SU-DHL-6 (cell line): ENCODE data around the gene RGS21.

Experiments used
- H2AFZ ChIP-seq: fragments of 200-600 bp; sonication (generic); 2 replicates; pipeline ENCODE4 v1.6.1; 2014; ENCODE audit warnings: low read depth, mild to moderate bottlenecking, moderate library complexity, mixed read lengths, antibody characterized with exemption, low read length; ENCODE audit not compliant: severe bottlenecking
- H3F3A ChIP-seq: fragments of 200-600 bp; shearing (Covaris generic); 2 replicates; pipeline ENCODE4 v1.6.0; 2016; ENCODE audit warnings: antibody characterized with exemption, mild to moderate bottlenecking; ENCODE audit not compliant: insufficient read depth
- H3K27ac ChIP-seq: fragments of 200-600 bp; sonication (generic); 2 replicates; pipeline ENCODE4 v1.5.1; 2016; ENCODE audit warnings: low read depth, mild to moderate bottlenecking, low read length, moderate library complexity, mixed read lengths
- H3K27me3 ChIP-seq: fragments of 200-600 bp; sonication (generic), shearing (Covaris generic); 2 replicates; pipeline ENCODE4 v1.6.0; 2014; ENCODE audit warnings: mild to moderate bottlenecking, low read length
- H3K36me3 ChIP-seq: fragments of 200-600 bp; sonication (generic); 2 replicates; pipeline ENCODE4 v1.6.1; 2014; ENCODE audit warnings: mild to moderate bottlenecking, low read length, mixed read lengths
- H3K4me2 ChIP-seq: fragments of 300-600, 200-600 bp; shearing (Covaris generic), sonication (generic); 2 replicates; pipeline ENCODE4 v1.6.0; 2014; ENCODE audit warnings: low read length, low read depth, mild to moderate bottlenecking; ENCODE audit not compliant: poor library complexity, severe bottlenecking
- H3K4me3 ChIP-seq: fragments of 200-600 bp; sonication (generic); 2 replicates; pipeline ENCODE4 v1.5.1; 2014; ENCODE audit warnings: antibody characterized with exemption, low read length, mild to moderate bottlenecking, mixed read lengths; ENCODE audit not compliant: insufficient read depth, poor library complexity, severe bottlenecking
- H3K79me2 ChIP-seq: fragments of 200-600 bp; sonication (generic); 2 replicates; pipeline ENCODE4 v1.6.1; 2014; ENCODE audit warnings: mild to moderate bottlenecking, low read length, moderate library complexity; ENCODE audit not compliant: insufficient read depth
- H3K9ac ChIP-seq: fragments of 200-600 bp; sonication (generic); 2 replicates; pipeline ENCODE4 v1.7.0; 2014; ENCODE audit warnings: mild to moderate bottlenecking, low read length
- H3K9me2 ChIP-seq: fragments of 200-600 bp; sonication (generic); replicated peaks from 2 replicates; pipeline ENCODE4 v1.6.1; 2014; ENCODE audit warnings: low read length; ENCODE audit not compliant: insufficient read depth
- H3K9me3 ChIP-seq: fragments of 200-600 bp; sonication (generic); 2 replicates; pipeline ENCODE4 v1.6.1; 2014; ENCODE audit warnings: low read length, mixed read lengths; ENCODE audit not compliant: insufficient read depth
- H4K20me1 ChIP-seq: fragments of 200-600 bp; sonication (generic); 2 replicates; pipeline ENCODE4 v1.6.1; 2014; ENCODE audit warnings: low read depth, mild to moderate bottlenecking, antibody characterized with exemption, low read length, moderate library complexity, mixed read lengths
- EZH2phosphoT487 ChIP-seq: fragments of 200-600 bp; sonication (generic), shearing (Covaris generic); conservative IDR thresholded peaks from 2 replicates; pipeline ENCODE4 v1.6.1; 2018; ENCODE audit warnings: mild to moderate bottlenecking, antibody characterized with exemption, low read length, moderate library complexity, mixed read lengths
- TF ChIP-seq, protein P1 (sequence below): fragments of 200-600 bp; sonication (generic); IDR thresholded peaks from one replicate; pipeline ENCODE4 v1.5.1; 2017; ENCODE audit warnings: antibody characterized with exemption, mild to moderate bottlenecking, low read length, moderate library complexity; ENCODE audit not compliant: insufficient read depth, poor library complexity, severe bottlenecking

Gene RGS21

DNA sequence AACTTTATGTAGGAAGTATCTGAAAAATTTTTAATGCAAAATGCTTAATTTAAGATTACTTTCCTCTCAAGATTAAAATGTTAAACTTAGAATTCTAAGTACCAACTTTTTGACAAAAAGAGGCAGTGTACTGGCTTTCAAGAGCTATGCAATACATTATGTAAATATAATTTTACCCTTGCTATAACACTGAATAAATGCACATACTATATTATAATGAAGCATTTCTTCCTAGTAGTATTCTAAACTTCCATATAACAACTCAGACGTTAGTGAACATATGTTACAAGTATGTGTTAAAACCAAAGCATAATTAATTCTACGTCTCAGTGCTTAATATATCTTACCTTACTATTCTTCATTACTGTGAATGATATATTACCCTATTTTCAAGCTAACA is 58.5 kb downstream of the RGS21 start:
- Histone ChIP-seq H2AFZ (no peak overlapping the region), H3K27ac (no peak overlapping the region), H3K9ac (no peak overlapping the region), H3K9me2 (no peaks in the 10 kb centered on the region), H3K27me3 (no peaks in the 10 kb centered on the region), H3K4me3 (no peak overlapping the region), H3K79me2 (no peaks in the 10 kb centered on the region), H3K4me2 (no peak overlapping the region), H3K36me3 (no peaks in the 10 kb centered on the region), H3F3A (no peaks in the 10 kb centered on the region), H4K20me1 (no peaks in the 10 kb centered on the region), H3K9me3 (no peaks in the 10 kb centered on the region)
- TF ChIP-seq, protein P1, sequence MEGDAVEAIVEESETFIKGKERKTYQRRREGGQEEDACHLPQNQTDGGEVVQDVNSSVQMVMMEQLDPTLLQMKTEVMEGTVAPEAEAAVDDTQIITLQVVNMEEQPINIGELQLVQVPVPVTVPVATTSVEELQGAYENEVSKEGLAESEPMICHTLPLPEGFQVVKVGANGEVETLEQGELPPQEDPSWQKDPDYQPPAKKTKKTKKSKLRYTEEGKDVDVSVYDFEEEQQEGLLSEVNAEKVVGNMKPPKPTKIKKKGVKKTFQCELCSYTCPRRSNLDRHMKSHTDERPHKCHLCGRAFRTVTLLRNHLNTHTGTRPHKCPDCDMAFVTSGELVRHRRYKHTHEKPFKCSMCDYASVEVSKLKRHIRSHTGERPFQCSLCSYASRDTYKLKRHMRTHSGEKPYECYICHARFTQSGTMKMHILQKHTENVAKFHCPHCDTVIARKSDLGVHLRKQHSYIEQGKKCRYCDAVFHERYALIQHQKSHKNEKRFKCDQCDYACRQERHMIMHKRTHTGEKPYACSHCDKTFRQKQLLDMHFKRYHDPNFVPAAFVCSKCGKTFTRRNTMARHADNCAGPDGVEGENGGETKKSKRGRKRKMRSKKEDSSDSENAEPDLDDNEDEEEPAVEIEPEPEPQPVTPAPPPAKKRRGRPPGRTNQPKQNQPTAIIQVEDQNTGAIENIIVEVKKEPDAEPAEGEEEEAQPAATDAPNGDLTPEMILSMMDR, result no peak
- no peak for TF ChIP-seq EZH2phosphoT487

DNA sequence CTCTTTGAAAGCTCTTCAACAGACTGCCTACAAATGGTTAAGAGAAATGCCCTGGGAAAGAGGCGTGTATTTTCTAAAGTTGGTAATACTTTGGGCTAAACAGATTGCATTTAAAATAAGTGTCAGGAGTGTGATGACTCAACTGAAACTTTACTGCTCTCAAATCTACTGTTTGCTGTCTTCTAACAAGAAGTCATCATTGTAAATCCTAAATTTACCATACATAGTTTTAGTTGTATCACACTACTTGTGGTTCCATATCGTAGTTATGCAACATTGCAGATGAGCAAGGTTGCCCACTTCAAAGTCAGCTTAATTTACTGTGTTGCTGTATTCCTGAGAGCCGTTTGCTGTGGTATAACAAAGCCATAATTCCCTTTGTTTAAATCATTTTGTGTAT is 59.6 kb downstream of the RGS21 start:
- Histone ChIP-seq H3K9ac (no peak overlapping the region), H3K9me3 (no peaks in the 10 kb centered on the region), H3K4me3 (no peak overlapping the region), H3K4me2 (no peak overlapping the region), H3K36me3 (no peaks in the 10 kb centered on the region), H2AFZ (no peak overlapping the region), H3K79me2 (no peaks in the 10 kb centered on the region), H4K20me1 (no peaks in the 10 kb centered on the region), H3K9me2 (no peaks in the 10 kb centered on the region), H3F3A (no peaks in the 10 kb centered on the region), H3K27ac (no peak overlapping the region), H3K27me3 (no peaks in the 10 kb centered on the region)
- TF ChIP-seq, protein P1, result no peak
- TF ChIP-seq EZH2phosphoT487, result no peak

DNA sequence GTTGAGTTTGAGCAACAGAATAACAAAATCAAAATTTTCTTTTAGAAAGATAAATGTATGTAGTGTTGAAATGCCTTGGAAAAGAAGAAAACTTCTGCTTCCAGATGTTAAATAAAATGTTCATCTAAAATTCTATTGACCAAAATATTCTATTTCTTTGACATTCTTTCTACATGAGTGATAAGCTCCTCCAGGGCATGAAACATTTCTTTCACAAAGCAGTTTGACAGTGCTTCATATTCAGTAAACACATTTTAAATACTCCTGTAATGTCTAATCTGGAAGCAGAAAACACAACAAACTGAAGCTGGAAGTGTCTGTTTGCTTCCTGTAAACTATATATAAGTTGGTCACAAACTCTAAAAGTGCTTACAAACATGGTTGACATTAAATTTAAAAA is 61.5 kb downstream of the RGS21 start:
- no peak overlapping the region for H2AFZ ChIP-seq
- H3K9me2 ChIP-seq, result no peaks in the 10 kb centered on the region
- TF ChIP-seq EZH2phosphoT487, result no peak
- TF ChIP-seq, protein P1, result no peak
- H3K27me3 ChIP-seq, result no peaks in the 10 kb centered on the region
- H3K4me2 ChIP-seq, result no peak overlapping the region
- no peaks in the 10 kb centered on the region for H3K36me3 ChIP-seq
- no peaks in the 10 kb centered on the region for H3K79me2 ChIP-seq
- H3K27ac ChIP-seq, result no peak overlapping the region
- no peaks in the 10 kb centered on the region for H4K20me1 ChIP-seq
- H3K9me3 ChIP-seq, result no peaks in the 10 kb centered on the region
- H3K4me3 ChIP-seq, result no peak overlapping the region
- no peaks in the 10 kb centered on the region for H3F3A ChIP-seq
- no peak overlapping the region for H3K9ac ChIP-seq
